ES-I3 (cell line): ENCODE data around the gene CALR3.
"Not testable (repeated sequence)": the region's sequence is repeated elsewhere in the genome, so short reads cannot be mapped to it uniquely, and the experiment has no call there.

ENCODE experiments used
- H3K36me3 ChIP-seq: 2 replicates; pipeline ENCODE4 v1.6.1; 2013; ENCODE audit warnings: mild to moderate bottlenecking, low read length, control low read depth, moderate library complexity; ENCODE audit not compliant: insufficient read depth
- H3K4me1 ChIP-seq: 2 replicates; pipeline ENCODE4 v1.6.1; 2013; ENCODE audit warnings: mild to moderate bottlenecking, control low read depth, low read length; ENCODE audit not compliant: insufficient read depth
- H3K9ac ChIP-seq: 2 replicates; pipeline ENCODE4 v1.6.1; 2013; ENCODE audit warnings: low read depth, mild to moderate bottlenecking, low read length, moderate library complexity
- H3K9me3 ChIP-seq: 2 replicates; pipeline ENCODE4 v1.6.1; 2013; ENCODE audit warnings: mild to moderate bottlenecking, low read length, moderate library complexity; ENCODE audit not compliant: control insufficient read depth, insufficient read depth

The CALR3 gene, protein sequence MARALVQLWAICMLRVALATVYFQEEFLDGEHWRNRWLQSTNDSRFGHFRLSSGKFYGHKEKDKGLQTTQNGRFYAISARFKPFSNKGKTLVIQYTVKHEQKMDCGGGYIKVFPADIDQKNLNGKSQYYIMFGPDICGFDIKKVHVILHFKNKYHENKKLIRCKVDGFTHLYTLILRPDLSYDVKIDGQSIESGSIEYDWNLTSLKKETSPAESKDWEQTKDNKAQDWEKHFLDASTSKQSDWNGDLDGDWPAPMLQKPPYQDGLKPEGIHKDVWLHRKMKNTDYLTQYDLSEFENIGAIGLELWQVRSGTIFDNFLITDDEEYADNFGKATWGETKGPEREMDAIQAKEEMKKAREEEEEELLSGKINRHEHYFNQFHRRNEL

DNA sequence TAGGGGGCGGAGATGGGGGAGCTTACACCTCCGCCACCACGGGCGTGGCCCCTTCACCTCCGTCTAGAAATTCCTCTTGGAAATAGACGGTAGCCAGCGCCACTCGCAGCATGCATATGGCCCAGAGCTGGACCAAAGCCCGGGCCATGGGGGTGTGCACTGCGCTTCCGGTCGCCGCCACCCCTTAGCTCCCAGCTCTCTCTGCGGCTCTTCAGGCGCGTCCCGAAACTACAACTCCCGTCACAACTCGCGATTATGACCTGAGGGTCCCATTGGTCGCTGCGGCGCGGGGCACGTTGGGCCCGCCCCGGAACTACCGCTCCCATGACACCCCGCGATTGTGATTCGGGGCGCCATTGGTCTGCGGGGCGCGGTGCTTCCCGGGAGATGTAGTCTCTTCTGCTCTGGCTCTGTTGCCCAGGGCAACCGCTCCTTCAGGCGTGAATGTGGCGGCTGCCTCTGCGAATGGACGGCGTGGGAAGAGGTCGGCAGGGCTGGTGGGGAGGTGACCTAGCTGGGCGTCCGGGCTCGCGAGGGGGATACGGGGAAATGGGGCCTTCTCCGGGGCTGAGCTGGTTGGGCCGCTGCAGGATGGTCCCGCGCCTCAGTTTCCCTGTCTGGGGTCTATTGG lies at the start of gene CALR3, which contains the start of gene C19orf44:
TSS of gene CALR3 (minus strand) at position 186 of the 631 bp plus-strand sequence. CDS start at position 148, 38 bp downstream.
TSS of gene C19orf44 (plus strand) at position 413 of the 631 bp plus-strand sequence. CDS start 4,399 bp downstream, outside the sequence.
- Histone ChIP-seq H3K9me3 (no peaks in the 10 kb centered on the region), H3K9ac (peak within 1 kb of the TSS; percentile 82), H3K4me1 (0 out of 2 replicates have a peak, but pooled peaks cover 4% of the 10 kb centered on the region), H3K36me3 (no peaks in the 10 kb centered on the region)

DNA sequence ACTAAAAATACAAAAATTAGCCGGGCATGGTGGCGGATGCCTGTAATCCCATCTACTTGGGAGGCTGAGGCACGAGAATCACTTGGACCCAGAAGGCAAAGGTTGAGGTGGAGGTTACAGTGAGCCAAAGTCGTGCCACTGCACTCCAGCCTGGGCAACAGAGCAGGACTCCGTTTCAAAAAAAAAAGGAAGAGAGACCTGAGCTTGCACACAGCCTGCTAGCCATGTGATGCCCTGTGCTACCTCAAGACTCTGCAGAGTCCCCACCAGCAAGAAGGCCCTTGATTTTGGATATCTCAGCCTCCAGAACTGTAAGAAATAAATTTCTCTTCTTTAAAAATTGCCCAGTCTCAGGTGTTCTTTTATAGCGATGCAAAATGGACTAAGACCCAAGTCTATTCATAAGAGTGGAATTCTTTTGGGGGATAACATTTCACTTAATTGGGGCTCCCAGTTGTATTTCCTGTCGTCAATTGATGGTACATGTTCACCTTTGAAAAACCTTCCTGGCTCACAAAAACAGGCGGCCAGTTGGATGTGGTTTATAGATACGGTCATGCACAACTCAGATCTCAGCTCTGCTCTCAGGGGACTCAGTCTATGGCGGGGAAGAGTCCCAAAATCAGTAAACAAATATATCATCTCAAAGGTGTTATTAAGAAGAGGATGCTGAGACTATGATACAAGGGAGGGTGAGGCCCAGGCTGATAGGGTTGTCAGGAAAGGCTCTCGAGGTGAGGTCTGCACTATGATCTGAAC lies 48.7 kb upstream of the CALR3 start:
- no peaks in the 10 kb centered on the region for H3K9me3 ChIP-seq
- no peak overlapping the region for H3K9ac ChIP-seq
- H3K4me1 ChIP-seq: 0 out of 2 replicates have a peak, but pooled peaks cover 4% of the 10 kb centered on the region
- peaks cover 6% of the 10 kb centered on the region for H3K36me3 ChIP-seq

DNA sequence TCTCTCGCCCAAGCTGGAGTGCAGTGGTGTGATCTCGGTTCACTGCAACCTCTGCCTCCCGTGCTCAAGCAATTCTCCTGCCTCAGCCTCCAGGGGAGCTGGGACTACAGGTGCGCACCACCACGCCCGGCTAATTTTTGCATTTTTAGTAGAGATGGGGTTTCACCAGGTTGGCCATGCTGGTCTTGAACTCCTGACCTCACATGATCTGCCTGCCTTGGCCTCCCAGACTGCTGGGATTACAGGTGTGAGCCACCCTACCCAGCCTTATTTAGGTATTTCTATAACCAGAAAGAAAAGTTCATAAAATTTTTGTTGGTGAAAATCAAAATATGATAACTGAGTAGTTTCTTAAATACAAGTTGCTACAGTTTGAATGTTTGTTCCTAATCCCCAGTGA lies 47.8 kb upstream of the CALR3 start:
- not testable (repeated sequence) for H3K4me1 ChIP-seq, H3K36me3 ChIP-seq, H3K9ac ChIP-seq, H3K9me3 ChIP-seq

DNA sequence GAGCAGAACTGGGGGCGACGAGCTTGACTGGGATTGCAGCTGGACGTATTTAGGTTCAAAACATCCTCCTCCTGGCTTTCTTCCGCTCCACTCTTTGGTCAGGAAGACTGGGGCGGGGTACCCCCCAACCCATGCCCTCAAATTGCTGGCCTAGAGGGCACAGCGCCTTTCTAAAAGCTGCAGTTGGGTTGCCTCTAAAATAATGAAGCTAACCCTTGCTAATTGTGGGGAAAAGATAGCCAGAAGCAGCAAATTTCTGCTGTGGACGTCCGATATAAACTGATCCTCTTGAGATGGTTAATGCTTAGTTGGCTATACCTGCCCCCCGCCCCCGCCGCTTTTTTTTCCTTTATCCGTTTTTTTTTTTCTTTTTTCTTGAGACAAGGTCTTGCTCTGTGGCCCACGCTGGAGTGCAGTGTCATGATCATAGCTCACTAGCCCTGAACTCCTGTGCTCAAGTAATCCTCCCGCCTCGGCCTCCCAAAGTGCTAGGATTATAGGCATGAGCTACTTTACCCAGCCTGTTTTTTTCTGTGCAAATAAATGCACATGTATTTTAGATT lies 47.0 kb upstream of the CALR3 start:
- H3K4me1 ChIP-seq: 0 out of 2 replicates have a peak, but pooled peaks cover 4% of the 10 kb centered on the region

DNA sequence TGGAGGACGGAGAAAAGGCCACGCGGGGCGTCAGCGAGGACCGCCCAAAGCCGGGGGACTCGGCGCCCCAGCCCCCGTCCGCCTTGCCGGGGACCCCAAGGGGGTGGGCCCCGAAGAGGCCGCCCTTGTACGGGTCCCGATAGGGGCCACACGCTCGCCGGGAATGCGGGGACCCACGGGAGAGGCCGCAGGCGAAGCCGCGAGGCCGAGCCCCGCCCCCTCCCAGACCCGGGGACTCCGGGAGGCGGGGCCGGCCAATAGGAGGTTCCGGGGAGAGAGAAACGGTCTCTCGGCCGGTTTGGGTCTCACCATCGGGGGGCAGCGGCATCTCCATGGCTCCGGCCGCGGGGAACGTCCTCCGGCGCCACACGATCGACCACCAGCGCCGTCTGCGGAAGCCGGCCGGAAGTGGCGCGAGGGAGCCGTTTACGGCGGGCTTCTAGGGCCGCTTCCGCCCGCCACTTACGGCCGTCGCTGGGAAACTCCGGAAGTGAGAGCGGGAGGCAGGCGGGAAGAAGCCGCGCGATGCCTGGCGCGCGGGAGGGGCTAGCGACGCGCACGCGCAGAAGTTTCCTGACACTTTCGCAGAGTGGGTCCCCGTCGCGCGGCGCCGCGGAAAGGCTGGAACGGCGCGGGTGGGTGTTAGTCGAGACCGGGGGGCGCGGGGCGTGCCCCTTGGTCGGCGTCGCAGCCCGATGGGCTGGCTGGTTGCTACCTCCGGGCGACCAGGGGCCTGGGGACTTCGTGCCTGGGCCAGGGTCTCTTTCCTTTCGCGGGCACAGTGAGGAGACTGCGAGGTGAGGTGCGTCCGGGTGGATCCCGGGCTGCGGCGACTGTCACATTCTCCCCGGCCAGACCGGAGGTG lies 46.3 kb upstream of the CALR3 start, which contains the start of gene CHERP:
TSS of gene CHERP (minus strand) at position 393 of the 865 bp plus-strand sequence. CDS start at position 334, 59 bp downstream.
- Histone ChIP-seq H3K4me1 (0 out of 2 replicates have a peak, but pooled peaks cover 4% of the 10 kb centered on the region), H3K9me3 (no peaks in the 10 kb centered on the region), H3K9ac (peak within 1 kb of the TSS; percentile 100), H3K36me3 (peaks cover 12% of the 10 kb centered on the region)

More for the DNA sequence above, 47.0 kb upstream of the CALR3 start:
- Histone ChIP-seq H3K9ac (peak overlapping the region; percentile 100), H3K9me3 (no peaks in the 10 kb centered on the region), H3K36me3 (peaks cover 6% of the 10 kb centered on the region)

DNA sequence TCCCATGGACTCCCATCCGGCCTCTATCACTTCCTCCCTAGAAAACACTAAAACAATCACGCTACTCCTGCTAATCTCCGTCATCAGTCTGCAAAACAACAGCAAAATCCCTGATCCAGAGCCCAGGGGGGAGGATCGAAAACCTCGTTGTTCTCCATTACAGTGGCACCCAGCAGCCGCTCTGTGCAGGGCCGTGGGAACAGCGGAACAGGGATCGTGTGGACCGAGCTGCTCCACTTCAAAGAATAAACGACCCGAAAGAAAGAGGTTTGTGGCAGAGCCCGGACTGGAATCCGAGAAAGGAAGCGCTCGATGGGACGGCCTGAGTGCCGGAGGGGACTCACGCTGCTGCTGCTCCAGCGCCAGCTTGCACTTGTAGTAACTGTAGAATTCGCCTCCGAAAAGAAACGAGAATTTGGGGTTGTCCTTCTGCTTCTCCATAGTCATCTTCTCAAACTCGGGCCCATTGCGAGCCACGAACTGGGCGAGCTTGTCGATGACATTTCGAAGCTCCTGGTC lies 45.6 kb upstream of the CALR3 start:
- Histone ChIP-seq H3K4me1 (0 out of 2 replicates have a peak, but pooled peaks cover 4% of the 10 kb centered on the region), H3K36me3 (peaks cover 12% of the 10 kb centered on the region), H3K9me3 (no peaks in the 10 kb centered on the region), H3K9ac (peak overlapping the region; percentile 100)

DNA sequence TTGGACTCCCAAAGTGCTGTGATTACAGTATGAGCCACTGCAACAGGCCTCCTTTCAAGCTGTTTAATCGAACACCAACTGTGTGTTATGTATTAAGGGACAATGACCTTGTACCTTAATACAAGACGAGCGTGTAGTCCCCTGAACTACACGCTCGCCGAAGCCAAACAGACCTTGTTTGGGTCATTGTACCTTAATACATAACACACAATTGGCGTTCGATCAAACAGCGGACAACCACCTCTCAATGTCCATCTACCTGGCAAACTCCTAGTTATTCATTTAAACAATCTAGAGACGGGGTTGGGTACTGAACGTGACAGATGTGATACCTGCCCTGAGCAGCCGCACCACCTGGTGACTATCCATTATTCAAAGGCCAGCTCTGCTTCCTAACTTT lies 45.0 kb upstream of the CALR3 start:
- H3K4me1 ChIP-seq: 0 out of 2 replicates have a peak, but pooled peaks cover 4% of the 10 kb centered on the region
- H3K9me3 ChIP-seq: no peaks in the 10 kb centered on the region
- peak overlapping the region; percentile 100; the same call in 1 of the 2 replicates for H3K9ac ChIP-seq
- H3K36me3 ChIP-seq: peaks cover 12% of the 10 kb centered on the region

DNA sequence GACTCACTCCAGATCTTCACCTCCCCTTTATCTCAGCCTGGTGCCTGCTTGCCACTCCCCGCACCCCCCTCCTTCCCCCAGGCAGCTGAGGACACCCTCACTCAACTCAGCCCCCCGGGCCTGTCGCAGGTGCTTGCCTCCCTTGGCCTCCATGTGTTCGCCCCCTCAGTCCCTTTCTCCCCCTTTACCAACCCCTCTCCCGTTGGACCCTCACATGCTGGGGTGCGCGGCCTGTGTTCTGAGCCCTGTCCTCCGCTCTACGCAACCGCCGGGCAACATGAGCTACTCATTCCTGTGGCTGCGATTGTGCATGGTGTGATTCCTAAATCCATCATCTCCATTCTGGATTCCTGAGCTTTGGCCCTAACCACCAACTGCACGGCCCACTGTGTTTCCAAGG lies 41.1 kb upstream of the CALR3 start:
- Histone ChIP-seq H3K4me1 (0 out of 2 replicates have a peak, but pooled peaks cover 4% of the 10 kb centered on the region), H3K9ac (no peak overlapping the region), H3K36me3 (peaks cover 19% of the 10 kb centered on the region)

DNA sequence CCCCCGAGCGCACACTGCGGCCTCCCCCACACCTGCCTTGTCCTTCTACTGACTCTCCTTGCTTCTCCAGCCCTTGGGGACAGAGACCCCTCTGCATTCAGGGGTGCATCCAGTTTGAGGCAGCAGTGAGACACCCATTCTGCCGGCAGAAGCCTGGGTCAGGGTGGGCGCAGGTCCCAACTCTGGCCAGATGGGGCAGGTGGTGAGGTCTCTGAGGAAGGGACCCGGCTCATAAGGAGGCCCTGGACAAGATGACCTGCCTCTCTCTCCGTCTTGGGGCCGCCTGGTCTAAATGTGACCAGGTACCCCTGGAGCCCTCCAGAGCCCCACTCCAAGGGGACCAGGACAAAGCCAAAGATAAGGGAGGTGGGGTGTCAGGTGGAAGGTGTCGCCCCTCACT lies 40.2 kb upstream of the CALR3 start:
- Histone ChIP-seq H3K9me3 (no peaks in the 10 kb centered on the region), H3K4me1 (0 out of 2 replicates have a peak, but pooled peaks cover 4% of the 10 kb centered on the region), H3K36me3 (peaks cover 20% of the 10 kb centered on the region), H3K9ac (no peak overlapping the region)

More for the DNA sequence above, 41.1 kb upstream of the CALR3 start:
- H3K9me3 ChIP-seq: no peaks in the 10 kb centered on the region

DNA sequence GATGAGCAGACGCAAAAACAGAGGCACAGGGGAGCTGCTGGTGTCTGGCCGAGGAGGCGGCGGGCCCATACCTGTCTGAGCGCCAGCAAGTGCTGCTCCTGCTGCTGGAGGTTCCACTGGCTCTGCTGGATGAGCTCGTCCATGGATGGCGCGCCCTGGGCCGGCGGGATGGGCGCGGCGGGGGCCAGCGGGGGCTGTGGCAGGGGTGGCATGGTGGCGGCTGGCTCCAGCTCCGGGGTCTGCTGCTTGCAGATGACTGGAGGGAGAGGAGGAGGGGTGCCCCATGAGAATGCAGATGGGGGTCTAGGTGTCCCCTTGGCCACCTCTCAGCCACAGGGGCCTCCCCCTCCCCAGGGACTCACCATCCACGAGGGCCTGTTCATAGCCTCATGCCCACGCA lies 39.4 kb upstream of the CALR3 start:
- Histone ChIP-seq H3K9ac (no peak overlapping the region), H3K9me3 (no peaks in the 10 kb centered on the region), H3K4me1 (no peaks in the 10 kb centered on the region), H3K36me3 (peaks cover 18% of the 10 kb centered on the region)

DNA sequence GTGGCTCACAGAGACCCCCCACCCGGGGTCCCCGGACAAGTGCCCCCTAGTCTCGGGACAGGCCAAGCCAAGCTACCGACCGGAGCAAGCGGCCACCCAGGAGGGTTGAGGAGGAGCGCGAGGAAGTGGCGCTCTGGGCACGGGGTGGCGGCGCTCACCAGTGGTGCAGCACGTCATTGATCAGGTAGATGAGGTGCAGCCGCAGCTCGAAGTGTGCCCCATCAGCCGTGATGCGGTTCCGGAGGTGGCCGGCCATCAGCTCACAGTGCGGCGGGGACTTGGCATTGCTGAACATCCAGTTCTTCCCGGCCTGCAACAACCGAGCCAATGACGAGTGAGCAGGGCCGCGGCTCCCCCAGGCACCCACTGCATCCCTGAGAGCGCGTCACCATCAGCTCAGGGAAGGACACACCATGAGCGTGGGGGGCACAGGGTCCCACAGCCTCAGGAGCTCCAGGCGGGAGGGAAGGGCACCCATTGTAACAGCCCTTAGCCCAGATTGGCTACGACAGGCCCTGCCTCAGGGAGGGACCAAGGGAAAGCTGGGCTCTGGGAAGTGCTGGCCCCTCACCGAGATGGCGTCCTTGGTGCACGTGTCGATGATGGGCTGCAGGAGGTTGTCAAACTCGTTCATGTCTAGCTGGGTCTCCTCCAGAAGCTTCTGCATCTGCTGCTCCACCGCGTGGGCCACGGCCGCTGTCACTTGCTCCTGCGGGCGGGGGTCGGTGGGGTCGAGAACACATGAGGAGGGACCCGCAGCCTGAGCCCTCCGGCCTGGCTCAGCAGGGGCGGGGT lies 36.7 kb upstream of the CALR3 start:
- H3K36me3 ChIP-seq: peaks cover 18% of the 10 kb centered on the region
- no peaks in the 10 kb centered on the region for H3K4me1 ChIP-seq
- no peak overlapping the region for H3K9ac ChIP-seq
- H3K9me3 ChIP-seq: no peaks in the 10 kb centered on the region

DNA sequence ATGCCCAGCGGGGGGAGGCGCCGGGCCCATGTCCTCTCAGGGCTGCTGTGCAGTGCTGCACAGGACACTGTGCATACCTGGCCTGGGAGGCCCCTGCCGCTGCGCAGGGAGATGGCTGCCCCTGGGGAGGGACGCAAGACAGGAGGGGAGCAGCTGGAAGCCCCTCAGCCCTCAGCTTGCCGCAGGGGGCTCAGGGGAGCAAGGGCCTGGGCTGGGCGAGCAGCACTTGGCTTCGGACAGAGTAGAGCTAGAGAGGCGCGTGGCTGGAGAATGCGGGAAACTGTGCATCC lies 35.4 kb upstream of the CALR3 start:
- H3K4me1 ChIP-seq: no peaks in the 10 kb centered on the region
- no peak overlapping the region for H3K9ac ChIP-seq
- H3K9me3 ChIP-seq: no peaks in the 10 kb centered on the region
- H3K36me3 ChIP-seq: peaks cover 26% of the 10 kb centered on the region
